ENCODE data around the gene KMT5B.

KMT5B gene

GRCh38 chr11:68257477-68258362 is 44.6 kb upstream of the KMT5B start:
- H3K9me3 ChIP-seq (replicated peaks; ENCODE audit: insufficient read depth, low read length) = no peaks in the 10 kb centered on the region
- no peak overlapping the region for H3K9ac ChIP-seq (ENCODE audit: low read length)
- H3K4me3 ChIP-seq (ENCODE audit: low read length) = no peak overlapping the region
- no peaks in the 10 kb centered on the region for H3K36me3 ChIP-seq (replicated peaks; ENCODE audit: insufficient read depth, low read length)
- peak; percentile 90 for DNase-seq
- H2AFZ ChIP-seq (ENCODE audit: low read length) = peak overlapping the region; percentile 70
- H3K4me2 ChIP-seq (ENCODE audit: low read depth, low read length) = peak overlapping the region; percentile 43; the same call in 1 of the 2 replicates
- H3K79me2 ChIP-seq (ENCODE audit: low read length) = no peaks in the 10 kb centered on the region
- no peaks in the 10 kb centered on the region for H3K27me3 ChIP-seq (replicated peaks; ENCODE audit: insufficient read depth, low read length)
- no peaks in the 10 kb centered on the region for H3K9me2 ChIP-seq (replicated peaks; ENCODE audit: insufficient read depth, low read length)
- no peak overlapping the region for H3K27ac ChIP-seq (ENCODE audit: low read length)
- H3F3A ChIP-seq (ENCODE audit: insufficient read depth, low read length) = no peaks in the 10 kb centered on the region
- TF ChIP-seq CTCF (IDR thresholded peaks at IDR 0.05; ENCODE audit: low read length) (peak; percentile 68), EZH2phosphoT487 (IDR thresholded peaks at IDR 0.05; ENCODE audit: low read length) (no peak)
- H4K20me1 ChIP-seq (ENCODE audit: insufficient read depth, low read length) = no peaks in the 10 kb centered on the region
- H3K4me1 ChIP-seq (ENCODE audit: low read length) = peaks cover 5% of the 10 kb centered on the region

GRCh38 chr11:68256331-68256741 is 43.2 kb upstream of the KMT5B start:
- Histone ChIP-seq H3K79me2 (ENCODE audit: low read length) (no peaks in the 10 kb centered on the region), H4K20me1 (ENCODE audit: insufficient read depth, low read length) (no peaks in the 10 kb centered on the region), H2AFZ (ENCODE audit: low read length) (no peak overlapping the region), H3K9ac (ENCODE audit: low read length) (no peak overlapping the region), H3K9me2 (replicated peaks; ENCODE audit: insufficient read depth, low read length) (no peaks in the 10 kb centered on the region), H3K4me3 (ENCODE audit: low read length) (no peak overlapping the region), H3K9me3 (replicated peaks; ENCODE audit: insufficient read depth, low read length) (no peaks in the 10 kb centered on the region), H3K4me1 (ENCODE audit: low read length) (peaks cover 5% of the 10 kb centered on the region), H3K4me2 (ENCODE audit: low read depth, low read length) (no peak overlapping the region), H3K27ac (ENCODE audit: low read length) (no peak overlapping the region), H3F3A (ENCODE audit: insufficient read depth, low read length) (no peaks in the 10 kb centered on the region), H3K27me3 (replicated peaks; ENCODE audit: insufficient read depth, low read length) (no peaks in the 10 kb centered on the region), H3K36me3 (replicated peaks; ENCODE audit: insufficient read depth, low read length) (no peaks in the 10 kb centered on the region)
- DNase-seq = no peak
- TF ChIP-seq EZH2 (optimal IDR thresholded peaks at IDR 0.05; ENCODE audit: low read depth, low read length) (no peak), CTCF (IDR thresholded peaks at IDR 0.05; ENCODE audit: low read length) (no peak), EZH2phosphoT487 (IDR thresholded peaks at IDR 0.05; ENCODE audit: low read length) (no peak)

GRCh38 chr11:68255526-68255925 is 42.4 kb upstream of the KMT5B start:
- H3K9me2 ChIP-seq (replicated peaks; ENCODE audit: insufficient read depth, low read length) = no peaks in the 10 kb centered on the region
- no peaks in the 10 kb centered on the region for H3K79me2 ChIP-seq (ENCODE audit: low read length)
- H3K4me2 ChIP-seq (ENCODE audit: low read depth, low read length) = no peak overlapping the region
- H3K4me1 ChIP-seq (ENCODE audit: low read length) = peaks cover 5% of the 10 kb centered on the region
- no peak for TF ChIP-seq CTCF (IDR thresholded peaks at IDR 0.05; ENCODE audit: low read length)
- TF ChIP-seq EZH2phosphoT487 (IDR thresholded peaks at IDR 0.05; ENCODE audit: low read length) = no peak
- no peak for TF ChIP-seq EZH2 (optimal IDR thresholded peaks at IDR 0.05; ENCODE audit: low read depth, low read length)
- H2AFZ ChIP-seq (ENCODE audit: low read length) = no peak overlapping the region
- H3K27ac ChIP-seq (ENCODE audit: low read length) = no peak overlapping the region
- no peaks in the 10 kb centered on the region for H3K27me3 ChIP-seq (replicated peaks; ENCODE audit: insufficient read depth, low read length)
- H3K9me3 ChIP-seq (replicated peaks; ENCODE audit: insufficient read depth, low read length) = no peaks in the 10 kb centered on the region
- no peak for DNase-seq
- H4K20me1 ChIP-seq (ENCODE audit: insufficient read depth, low read length) = no peaks in the 10 kb centered on the region
- no peaks in the 10 kb centered on the region for H3K36me3 ChIP-seq (replicated peaks; ENCODE audit: insufficient read depth, low read length)
- no peak overlapping the region for H3K9ac ChIP-seq (ENCODE audit: low read length)
- H3F3A ChIP-seq (ENCODE audit: insufficient read depth, low read length) = no peaks in the 10 kb centered on the region
- no peak overlapping the region for H3K4me3 ChIP-seq (ENCODE audit: low read length)

Measured in MM.1S (cell line).